Measurements from ENCODE around the gene APCDD1. TPM values are rescaled to one million over a fixed set of nuclear protein-coding genes. Genes with fewer than 3 reads are reported as not detected.

APCDD1 gene
- 10 to 100 TPM in 3 of 4 donors, 1 to 10 TPM in 1; 5.4 to 18.2 (median 17.0) TPM for total RNA-seq

DNA sequence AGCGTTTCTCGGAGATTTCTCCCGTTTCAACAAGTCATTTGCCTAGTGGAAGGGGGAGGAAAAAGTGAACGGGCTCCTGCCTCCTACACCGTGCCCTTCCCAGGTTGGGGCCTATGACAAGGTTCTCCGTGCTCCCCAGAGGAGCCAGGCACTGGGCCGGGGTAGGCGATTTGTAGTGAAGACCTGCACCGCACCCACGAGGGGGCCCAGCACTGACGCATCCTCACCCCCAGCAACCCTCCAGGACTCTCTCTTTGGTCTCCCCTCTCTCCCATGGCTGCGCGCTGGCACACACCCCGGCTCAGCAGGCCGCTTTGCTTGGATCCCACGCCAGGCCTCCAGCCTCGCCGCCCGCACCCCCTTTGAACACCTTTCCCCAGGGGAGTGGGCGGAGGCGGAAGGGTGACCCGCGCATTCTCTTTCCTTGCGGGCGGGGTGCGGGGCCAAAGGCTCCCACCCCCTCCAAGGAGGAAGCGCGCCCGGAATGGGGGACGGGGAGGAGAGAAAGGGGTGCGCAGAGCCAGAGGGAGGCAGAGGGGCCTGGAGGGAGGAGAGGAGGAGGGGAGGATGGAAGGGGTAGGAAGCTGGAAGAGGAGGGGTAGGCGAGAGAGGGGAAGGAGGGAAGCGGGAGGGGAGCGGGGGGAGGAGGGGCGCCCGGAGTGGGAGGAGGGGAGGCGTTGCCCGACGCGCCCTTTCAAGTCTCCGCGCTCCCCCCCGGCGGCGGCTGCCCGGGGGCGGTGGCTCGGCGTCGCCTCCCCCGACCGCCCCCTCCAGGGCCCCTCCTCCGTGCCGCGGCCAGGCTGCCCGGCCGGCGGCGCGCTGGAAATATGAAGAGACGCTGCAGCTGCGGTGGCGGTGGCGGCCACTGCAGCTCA, at the start of gene APCDD1:
APCDD1 (plus strand) TSS at position 830 of the 875 bp plus-strand sequence. CDS start 347 bp downstream, outside the sequence.
- no peaks in the 10 kb centered on the region for H3K36me3 ChIP-seq
- H3K27me3 ChIP-seq, result peaks cover 0 to 4% of the 10 kb centered on the region in 2 donors
- H3K27ac ChIP-seq, result peak within 1 kb of the TSS; percentile 65 to 82 (median 79)
- peaks cover 0 to 3% (median 0%) of the 10 kb centered on the region in 4 donors for H3K4me1 ChIP-seq
- peak within 1 kb of the TSS; percentile 49 to 63 (median 56) for H3K4me3 ChIP-seq
- peak in 1 of 6 experiments; percentile 10 for TF ChIP-seq CTCF (IDR thresholded peaks at IDR 0.05)
- no peak for TF ChIP-seq POLR2A (IDR thresholded peaks at IDR 0.05)
- no peaks in the 10 kb centered on the region for H3K9me3 ChIP-seq
- peak in 2 of 3 donors; percentile 61 to 67 for DNase-seq

GRCh38 chr18:10405014-10405493, 49.4 kb upstream of the APCDD1 start:
- no peaks in the 10 kb centered on the region for H3K4me1 ChIP-seq
- peak overlapping the region in 1 of 4 donors; percentile 25 for H3K27ac ChIP-seq
- no peaks in the 10 kb centered on the region for H3K9me3 ChIP-seq
- TF ChIP-seq CTCF (IDR thresholded peaks at IDR 0.05) (no peak), POLR2A (IDR thresholded peaks at IDR 0.05) (no peak)
- H3K4me3 ChIP-seq, result no peak overlapping the region
- no peaks in the 10 kb centered on the region for H3K36me3 ChIP-seq
- no peaks in the 10 kb centered on the region for H3K27me3 ChIP-seq
- no peak for DNase-seq

DNA sequence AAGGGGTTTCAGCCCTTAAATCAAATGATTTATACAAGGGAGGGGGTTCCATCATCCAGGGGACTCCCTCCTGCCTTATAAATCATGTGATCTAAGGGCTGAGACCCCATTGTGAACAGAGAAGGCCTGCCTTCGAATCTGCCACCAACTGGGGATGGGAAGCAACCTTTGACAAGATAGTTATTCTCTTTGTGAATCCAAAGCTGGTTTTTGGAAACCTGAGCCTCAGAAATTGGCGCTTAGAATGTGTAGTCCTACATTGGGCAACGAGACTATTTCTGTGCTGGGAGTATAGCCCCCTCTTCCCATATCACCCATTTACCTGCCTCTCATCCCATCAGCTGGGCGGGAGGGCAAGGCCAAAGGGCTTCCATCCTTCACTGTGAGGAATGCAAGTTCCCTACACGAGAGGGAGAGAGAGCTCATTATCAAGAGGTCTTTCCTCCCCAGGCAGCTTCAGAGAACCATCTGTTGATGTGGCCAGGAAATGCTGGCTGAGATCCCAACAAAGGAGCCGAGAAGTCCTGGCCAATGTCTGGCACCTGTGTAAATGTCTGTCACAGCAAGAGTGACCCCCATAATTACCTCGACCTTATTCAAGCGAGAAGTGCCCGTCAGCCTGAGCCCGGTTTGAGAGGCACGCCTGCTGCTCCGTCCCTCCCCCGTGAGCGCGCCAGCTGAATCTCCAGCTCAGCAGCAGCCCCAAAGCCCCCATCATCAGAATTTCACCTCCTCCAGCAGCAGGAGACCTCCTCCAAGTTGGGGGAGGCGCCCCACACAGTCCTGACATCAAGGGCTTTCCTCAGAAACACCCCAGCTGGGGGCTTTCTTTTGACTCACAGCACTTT, 48.4 kb upstream of the APCDD1 start:
- DNase-seq, result no peak
- no peak for TF ChIP-seq CTCF (IDR thresholded peaks at IDR 0.05)
- no peak for TF ChIP-seq POLR2A (IDR thresholded peaks at IDR 0.05)
- H3K4me3 ChIP-seq, result no peak overlapping the region
- no peaks in the 10 kb centered on the region for H3K4me1 ChIP-seq
- no peaks in the 10 kb centered on the region for H3K27me3 ChIP-seq
- no peaks in the 10 kb centered on the region for H3K9me3 ChIP-seq
- H3K27ac ChIP-seq, result no peak overlapping the region
- no peaks in the 10 kb centered on the region for H3K36me3 ChIP-seq

GRCh38 chr18:10408131-10408530, 46.3 kb upstream of the APCDD1 start:
- Histone ChIP-seq H3K9me3 (no peaks in the 10 kb centered on the region), H3K27ac (no peak overlapping the region), H3K27me3 (no peaks in the 10 kb centered on the region), H3K4me3 (no peak overlapping the region), H3K36me3 (no peaks in the 10 kb centered on the region), H3K4me1 (no peaks in the 10 kb centered on the region)
- no peak for DNase-seq
- no peak for TF ChIP-seq POLR2A (IDR thresholded peaks at IDR 0.05)
- no peak for TF ChIP-seq CTCF (IDR thresholded peaks at IDR 0.05)

GRCh38 chr18:10409041-10409440, 45.4 kb upstream of the APCDD1 start:
- Histone ChIP-seq H3K4me3 (no peak overlapping the region), H3K4me1 (no peaks in the 10 kb centered on the region), H3K27ac (no peak overlapping the region), H3K9me3 (no peaks in the 10 kb centered on the region), H3K27me3 (no peaks in the 10 kb centered on the region), H3K36me3 (no peaks in the 10 kb centered on the region)
- no peak for TF ChIP-seq CTCF (IDR thresholded peaks at IDR 0.05)
- no peak for TF ChIP-seq POLR2A (IDR thresholded peaks at IDR 0.05)
- DNase-seq, result no peak
